Measurements from ENCODE around the gene GYG2.
"Not testable (repeated sequence)": the region's sequence is repeated elsewhere in the genome, so short reads cannot be mapped to it uniquely, and the experiment has no call there.

Gene GYG2

GRCh38 chrX:2871831-2872230 is 43.1 kb downstream of the GYG2 start:
- no peak for DNase-seq (ENCODE audit: low spot score)

- DNase-seq (ENCODE audit: low spot score) = no peak
Observed at GRCh38 chrX:2872671-2873277, 44.0 kb downstream of the GYG2 start.

- DNase-seq (ENCODE audit: low spot score) = no peak
Observed at GRCh38 chrX:2874222-2875135, 45.7 kb downstream of the GYG2 start.

- DNase-seq (ENCODE audit: low spot score) = no peak
Observed at GRCh38 chrX:2875136-2875481, 46.4 kb downstream of the GYG2 start.

GRCh38 chrX:2875798-2876399 is 47.2 kb downstream of the GYG2 start:
- no peak for DNase-seq (ENCODE audit: low spot score)

- DNase-seq (ENCODE audit: low spot score) = no peak
Observed at GRCh38 chrX:2878563-2878962, 49.8 kb downstream of the GYG2 start.

- DNase-seq (ENCODE audit: low spot score) = no peak
Observed at GRCh38 chrX:2879670-2880069, 50.9 kb downstream of the GYG2 start.

- no peak for DNase-seq (ENCODE audit: low spot score)
Observed at GRCh38 chrX:2883770-2884169, 55.0 kb downstream of the GYG2 start.

- no peak for DNase-seq (ENCODE audit: low spot score)
Observed at GRCh38 chrX:2888309-2888708, 59.6 kb downstream of the GYG2 start.

GRCh38 chrX:2889045-2889605 is 60.4 kb downstream of the GYG2 start:
- DNase-seq (ENCODE audit: low spot score) = no peak

- not testable (repeated sequence) for DNase-seq (ENCODE audit: low spot score)
Observed at GRCh38 chrX:2889706-2890490, 61.2 kb downstream of the GYG2 start.

- not testable (repeated sequence) for DNase-seq (ENCODE audit: low spot score)
Observed at GRCh38 chrX:2890536-2891460, 62.1 kb downstream of the GYG2 start.

GRCh38 chrX:2892816-2893215 is 64.1 kb downstream of the GYG2 start:
- no peak for DNase-seq (ENCODE audit: low spot score)

- no peak for DNase-seq (ENCODE audit: low spot score)
Observed at GRCh38 chrX:2894885-2895292, 66.2 kb downstream of the GYG2 start.

GRCh38 chrX:2897311-2897689 is 68.6 kb downstream of the GYG2 start:
- DNase-seq (ENCODE audit: low spot score) = no peak

- not testable (repeated sequence) for DNase-seq (ENCODE audit: low spot score)
Observed at GRCh38 chrX:2897690-2898623, 69.2 kb downstream of the GYG2 start.

GRCh38 chrX:2898846-2899512 is 70.2 kb downstream of the GYG2 start:
- DNase-seq (ENCODE audit: low spot score) = no peak

- DNase-seq (ENCODE audit: low spot score) = no peak
Observed at GRCh38 chrX:2901367-2902036, 72.8 kb downstream of the GYG2 start.

GRCh38 chrX:2902841-2903240 is 74.1 kb downstream of the GYG2 start:
- DNase-seq (ENCODE audit: low spot score) = no peak
